GM12892 (cell line): ENCODE results near the gene NFKB2.

ENCODE experiments used
- POLR2A ChIP-seq: IDR thresholded peaks from 2 replicates; pipeline ENCODE4 v1.6.1; 2011; ENCODE audit warnings: low read depth, low read length, control low read depth
- TAF1 ChIP-seq: IDR thresholded peaks from 2 replicates; pipeline ENCODE4 v1.6.1; 2011; ENCODE audit warnings: low read depth, mild to moderate bottlenecking, control low read depth, low read length, borderline replicate concordance

DNA sequence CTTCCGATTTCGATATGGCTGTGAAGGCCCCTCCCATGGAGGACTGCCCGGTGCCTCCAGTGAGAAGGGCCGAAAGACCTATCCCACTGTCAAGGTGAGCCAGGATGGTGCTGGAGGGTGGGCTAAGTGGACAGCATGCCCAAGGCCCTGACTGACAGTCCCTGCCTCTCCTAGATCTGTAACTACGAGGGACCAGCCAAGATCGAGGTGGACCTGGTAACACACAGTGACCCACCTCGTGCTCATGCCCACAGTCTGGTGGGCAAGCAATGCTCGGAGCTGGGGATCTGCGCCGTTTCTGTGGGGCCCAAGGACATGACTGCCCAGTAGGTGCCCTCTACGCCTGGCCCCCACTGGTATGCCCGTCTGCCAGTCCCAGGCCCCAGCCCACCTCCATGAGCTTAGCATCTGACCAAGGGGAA lies 1.2 kb downstream of the NFKB2 start:
- TF ChIP-seq POLR2A (no peak), TAF1 (no peak)
